ENCODE data around the gene CFAP68.
"Not testable (repeated sequence)": the region's sequence is repeated elsewhere in the genome, so short reads cannot be mapped to it uniquely, and the experiment has no call there.

CFAP68 gene

GRCh38 chr11:111870886-111871692, 8.3 kb upstream of the CFAP68 start, which contains the start of gene ALG9:
Gene ALG9, minus strand, starts transcription at chr11:111871581. Its CDS starts 99 bp downstream, at chr11:111871482.
- DNase-seq: peak; percentile 94

DNA sequence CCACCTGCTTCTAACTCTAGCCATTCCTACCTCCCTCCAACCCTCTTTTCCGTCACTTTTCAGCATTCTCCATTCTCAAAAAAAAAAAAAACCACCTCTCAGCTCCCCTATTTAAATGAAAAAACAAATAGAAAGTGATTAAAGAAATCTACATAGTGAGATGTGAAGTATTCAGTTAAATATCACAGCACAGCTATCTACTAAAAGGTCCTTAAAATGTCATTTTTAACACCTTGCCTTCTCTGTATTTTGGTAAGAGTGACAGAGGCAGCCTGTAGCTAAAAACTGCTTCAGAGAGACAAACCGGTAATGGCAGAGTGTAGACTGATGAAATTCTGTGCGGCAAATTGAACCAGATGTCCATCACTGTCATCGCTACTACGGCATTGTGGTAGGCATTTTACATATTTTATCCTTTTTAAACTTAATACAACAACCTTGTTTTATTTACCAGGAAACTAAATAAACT, 7.6 kb upstream of the CFAP68 start:
- DNase-seq: no peak

GRCh38 chr11:111878385-111878848, 924 bp upstream of the CFAP68 start:
- no peak for DNase-seq

DNA sequence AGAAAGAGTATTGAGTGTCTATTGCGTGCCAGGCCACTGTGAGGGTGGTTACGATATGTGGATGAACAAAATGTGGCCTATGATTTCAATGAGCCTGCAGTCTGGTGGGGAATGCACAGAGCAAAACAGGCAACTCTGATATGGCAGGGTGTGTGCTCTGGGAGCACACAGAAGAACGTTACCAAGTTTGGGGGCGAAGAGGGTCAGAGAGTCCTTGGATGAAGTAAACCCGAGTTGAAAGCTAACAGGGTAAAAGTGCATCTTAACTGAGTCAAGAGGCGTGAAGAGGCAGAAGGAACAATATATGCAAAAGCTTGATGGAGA, 258 bp downstream of the CFAP68 start:
- no peak for DNase-seq

DNA sequence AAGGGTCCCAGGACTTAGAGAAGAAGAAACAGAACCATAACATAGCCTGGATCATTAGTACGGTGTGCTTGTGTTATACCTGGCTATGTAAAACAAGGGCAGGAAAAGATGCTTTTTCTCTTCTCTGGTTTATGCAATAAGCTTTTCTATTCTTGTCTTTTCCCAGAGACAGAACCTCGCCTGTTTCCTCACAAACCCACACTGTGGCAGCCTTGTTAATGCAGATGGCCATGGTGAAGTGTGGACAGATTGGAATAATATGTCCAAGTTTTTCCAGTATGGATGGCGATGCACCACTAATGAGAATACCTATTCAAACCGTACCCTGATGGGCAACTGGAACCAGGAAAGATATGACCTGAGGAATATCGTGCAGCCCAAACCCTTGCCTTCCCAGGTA, 2.9 kb downstream of the CFAP68 start:
- no peak for DNase-seq

GRCh38 chr11:111885053-111885452, 5.7 kb downstream of the CFAP68 start:
- DNase-seq: not testable (repeated sequence)

GRCh38 chr11:111886032-111886431, 6.7 kb downstream of the CFAP68 start:
- no peak for DNase-seq

DNA sequence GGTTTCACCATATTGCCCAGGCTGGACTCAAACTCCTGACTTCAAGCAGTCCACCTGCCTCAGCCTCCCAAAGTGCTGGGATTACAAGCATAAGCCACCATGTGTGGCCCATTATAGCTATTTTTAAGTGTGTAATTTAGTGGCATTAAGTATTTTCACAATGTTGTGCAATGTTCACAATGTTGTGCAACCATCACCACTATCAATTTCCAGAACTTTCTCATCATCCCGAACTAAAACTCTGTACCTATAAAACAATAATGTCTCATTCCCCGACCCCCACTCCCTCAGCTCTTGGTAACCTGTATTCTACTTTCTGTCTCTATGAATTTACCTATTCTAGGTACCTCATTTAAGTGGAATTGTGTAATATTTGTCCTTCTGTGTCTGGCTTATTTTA, 7.5 kb downstream of the CFAP68 start:
- DNase-seq: no peak

DNA sequence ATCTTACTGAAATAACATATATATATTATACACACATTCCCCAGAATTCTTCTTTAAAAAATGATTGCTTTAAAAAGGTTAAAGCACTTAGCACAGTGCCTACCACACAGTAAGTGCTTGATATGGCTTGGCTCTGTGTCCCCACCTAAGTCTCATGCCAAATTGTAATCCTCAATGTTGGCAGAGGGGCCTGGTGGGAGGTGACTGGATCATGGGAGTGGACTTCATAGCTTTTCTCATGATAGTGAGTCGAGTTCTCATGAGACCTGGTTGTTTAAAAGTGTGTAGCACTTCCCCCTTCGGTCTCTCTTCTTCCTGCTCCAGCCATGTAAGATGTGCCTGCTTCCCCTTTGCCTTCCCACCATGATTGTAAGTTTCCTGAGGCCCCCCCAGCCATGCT, 26.1 kb downstream of the CFAP68 start:
- DNase-seq: no peak

DNA sequence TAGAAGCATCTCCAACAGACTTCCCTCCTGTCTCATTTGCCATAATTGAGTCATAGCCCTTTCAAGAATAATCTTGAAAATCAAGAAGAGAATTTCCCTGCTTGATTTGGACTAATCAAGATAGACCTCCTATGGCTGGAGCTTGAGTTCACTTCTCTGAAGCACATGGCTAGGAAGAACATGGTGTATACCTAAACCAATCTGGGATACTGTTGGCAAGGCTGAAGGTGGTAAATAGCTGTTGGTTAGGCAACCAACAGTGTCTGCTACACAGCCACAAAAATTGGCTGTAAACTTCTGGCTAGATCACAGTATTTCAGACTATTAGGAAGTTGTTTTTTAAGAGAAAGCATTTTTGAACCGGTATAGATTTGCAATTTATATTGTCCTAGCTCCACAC, 27.3 kb downstream of the CFAP68 start:
- DNase-seq: no peak

- DNase-seq: no peak
These were observed 29.4 kb downstream of the CFAP68 start for GRCh38 chr11:111908639-111909305.

GRCh38 chr11:111909378-111909777, 30.0 kb downstream of the CFAP68 start:
- no peak for DNase-seq

DNA sequence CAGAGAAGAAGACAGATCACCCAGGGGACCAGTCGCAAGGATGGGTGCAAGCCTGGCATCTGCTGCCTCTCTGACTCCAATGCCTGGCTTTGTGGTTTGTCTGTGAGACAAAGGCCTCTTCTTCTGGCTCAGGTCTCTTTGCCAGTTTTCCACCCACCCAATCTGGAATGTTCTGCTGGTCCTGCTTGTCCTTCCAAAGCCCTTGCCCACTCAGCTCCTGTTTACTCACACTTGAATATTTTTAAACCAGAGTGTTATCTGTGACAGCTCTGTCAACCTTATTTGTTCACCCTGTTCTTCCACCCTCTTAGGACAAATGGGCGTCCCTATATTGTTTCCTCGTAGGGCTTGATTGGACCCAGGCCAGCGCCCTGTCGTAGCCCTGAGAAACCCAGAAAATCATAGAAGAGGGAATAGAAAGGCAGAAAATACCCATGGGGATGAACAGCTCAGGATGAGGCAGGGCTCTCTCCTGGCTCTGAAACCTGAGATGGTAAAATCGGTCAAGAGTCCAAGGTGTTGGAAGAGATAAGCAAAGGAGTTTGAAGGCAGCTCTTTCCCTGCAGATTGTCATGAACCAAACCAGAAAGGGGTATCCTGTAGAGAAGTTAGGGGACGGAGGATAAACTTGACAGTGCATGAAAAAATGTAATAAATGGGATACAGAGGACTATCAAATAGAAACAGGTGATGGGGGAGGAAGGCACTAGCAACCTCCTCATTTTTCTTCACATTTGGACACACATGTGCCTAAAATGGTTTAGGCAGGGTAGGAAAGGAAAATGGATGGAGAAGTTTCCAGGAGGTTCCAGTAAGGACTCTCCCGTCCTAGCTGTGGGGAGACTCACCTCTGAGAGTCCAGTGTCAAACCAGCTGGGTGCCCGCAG, 31.6 kb downstream of the CFAP68 start:
- no peak for DNase-seq

- DNase-seq: no peak
These were observed 32.4 kb downstream of the CFAP68 start, which contains the start of gene CRYAB for GRCh38 chr11:111911563-111912401. Gene CRYAB, minus strand, starts transcription at chr11:111911770. Its CDS starts 46 bp downstream, at chr11:111911724.

GRCh38 chr11:111912535-111912934, 33.2 kb downstream of the CFAP68 start, which contains the start of gene HSPB2:
Gene HSPB2, plus strand, starts transcription at chr11:111912734. Its CDS starts 96 bp downstream, at chr11:111912830.
- DNase-seq: no peak

GRCh38 chr11:111913031-111913861, 33.9 kb downstream of the CFAP68 start:
- no peak for DNase-seq

DNA sequence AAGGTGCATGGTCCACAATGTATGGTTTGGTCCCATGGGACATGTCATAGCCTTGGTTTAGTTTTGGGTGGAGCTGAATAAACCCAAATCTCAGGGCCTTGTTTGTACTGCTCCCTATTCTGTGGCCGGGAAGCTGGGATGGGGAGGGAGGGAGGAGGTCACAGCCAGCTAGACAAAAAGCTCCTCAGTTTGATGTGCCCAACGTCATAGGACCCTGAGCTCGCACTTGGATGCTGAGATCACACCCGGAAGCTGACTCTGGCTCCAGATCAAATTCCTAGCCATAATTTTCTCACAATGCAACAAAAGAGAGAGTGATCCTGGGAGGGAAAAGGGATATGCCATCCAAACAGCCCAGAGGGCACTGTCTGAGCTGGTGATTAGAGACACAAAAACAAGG, 34.7 kb downstream of the CFAP68 start:
- no peak for DNase-seq

- DNase-seq: no peak
These were observed 37.4 kb downstream of the CFAP68 start for GRCh38 chr11:111916768-111917167.

GRCh38 chr11:111917312-111917711, 38.0 kb downstream of the CFAP68 start:
- no peak for DNase-seq

DNA sequence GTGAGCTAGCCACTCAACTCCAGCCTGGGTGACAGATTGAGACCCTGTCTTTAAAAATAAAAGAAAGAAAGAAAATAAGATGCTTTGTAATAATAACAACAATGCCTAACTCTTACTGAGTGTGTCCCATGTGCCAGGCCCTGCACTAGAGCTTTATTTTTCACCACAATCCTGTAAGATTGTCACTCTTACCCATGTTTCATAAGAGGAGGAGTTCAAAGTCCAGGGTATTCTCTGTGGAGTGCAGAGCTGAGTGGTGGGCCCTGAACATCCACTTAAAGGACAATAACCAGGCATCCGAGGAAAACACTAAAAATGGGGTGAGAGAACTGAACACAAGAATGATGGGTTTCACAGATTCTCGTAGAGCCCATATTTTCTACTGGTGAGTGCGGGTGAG, 38.4 kb downstream of the CFAP68 start:
- DNase-seq: no peak
